HK-2 (cell line): ENCODE results near the gene MMAA.
"Not testable (repeated sequence)": the region's sequence is repeated elsewhere in the genome, so short reads cannot be mapped to it uniquely, and the experiment has no call there.

Source experiments
- DNase-seq: peaks from one replicate; pipeline ENCODE4 v3.0.0-alpha.2; 2018; ENCODE audit not compliant: unreplicated experiment

The MMAA gene

GRCh38 chr4:145618932-145619638 lies at the start of gene MMAA:
Gene MMAA (plus strand): TSS chr4:145619385. CDS start chr4:145639140, 19,755 bp downstream.
- peak; percentile 96 for DNase-seq

GRCh38 chr4:145574546-145574945 lies 44.6 kb upstream of the MMAA start:
- DNase-seq, result not testable (repeated sequence)

- no peak for DNase-seq
Measured at GRCh38 chr4:145580906-145581305, 38.3 kb upstream of the MMAA start.

- no peak for DNase-seq
Measured at GRCh38 chr4:145583191-145584055, 35.8 kb upstream of the MMAA start.

- DNase-seq, result no peak
Measured at GRCh38 chr4:145587088-145587754, 32.0 kb upstream of the MMAA start.

GRCh38 chr4:145589381-145589780 lies 29.8 kb upstream of the MMAA start:
- DNase-seq, result not testable (repeated sequence)

GRCh38 chr4:145589916-145590702 lies 29.1 kb upstream of the MMAA start:
- no peak for DNase-seq

- DNase-seq, result no peak
Measured at GRCh38 chr4:145602129-145602760, 16.9 kb upstream of the MMAA start.

- no peak for DNase-seq
Measured at GRCh38 chr4:145605941-145606340, 13.2 kb upstream of the MMAA start.

GRCh38 chr4:145609481-145610427 lies 9.4 kb upstream of the MMAA start:
- peak; percentile 50 for DNase-seq

- DNase-seq, result no peak
Measured at GRCh38 chr4:145613566-145614232, 5.5 kb upstream of the MMAA start.

- DNase-seq, result no peak
Measured at GRCh38 chr4:145614233-145614610, 5.0 kb upstream of the MMAA start.

- DNase-seq, result peak; percentile 27
Measured at GRCh38 chr4:145618210-145618931, 814 bp upstream of the MMAA start.

- DNase-seq, result peak; percentile 81
Measured at GRCh38 chr4:145619639-145619996, 433 bp downstream of the MMAA start.

GRCh38 chr4:145622067-145622466 lies 2.9 kb downstream of the MMAA start:
- not testable (repeated sequence) for DNase-seq

GRCh38 chr4:145623831-145624230 lies 4.6 kb downstream of the MMAA start:
- no peak for DNase-seq

- DNase-seq, result no peak
Measured at GRCh38 chr4:145625677-145626622, 6.8 kb downstream of the MMAA start.

GRCh38 chr4:145626623-145626982 lies 7.4 kb downstream of the MMAA start:
- no peak for DNase-seq
